COLO668 (cell line): ENCODE measurements around the gene KCNJ9.
A peak's percentile ranks its signal among the peaks of the same experiment; 100 is the strongest.

Source experiments
- DNase-seq: peaks from one replicate; lab custom pipeline; 2025; ENCODE audit not compliant: unreplicated experiment; lab: John Stamatoyannopoulos, UW

Gene KCNJ9

DNA sequence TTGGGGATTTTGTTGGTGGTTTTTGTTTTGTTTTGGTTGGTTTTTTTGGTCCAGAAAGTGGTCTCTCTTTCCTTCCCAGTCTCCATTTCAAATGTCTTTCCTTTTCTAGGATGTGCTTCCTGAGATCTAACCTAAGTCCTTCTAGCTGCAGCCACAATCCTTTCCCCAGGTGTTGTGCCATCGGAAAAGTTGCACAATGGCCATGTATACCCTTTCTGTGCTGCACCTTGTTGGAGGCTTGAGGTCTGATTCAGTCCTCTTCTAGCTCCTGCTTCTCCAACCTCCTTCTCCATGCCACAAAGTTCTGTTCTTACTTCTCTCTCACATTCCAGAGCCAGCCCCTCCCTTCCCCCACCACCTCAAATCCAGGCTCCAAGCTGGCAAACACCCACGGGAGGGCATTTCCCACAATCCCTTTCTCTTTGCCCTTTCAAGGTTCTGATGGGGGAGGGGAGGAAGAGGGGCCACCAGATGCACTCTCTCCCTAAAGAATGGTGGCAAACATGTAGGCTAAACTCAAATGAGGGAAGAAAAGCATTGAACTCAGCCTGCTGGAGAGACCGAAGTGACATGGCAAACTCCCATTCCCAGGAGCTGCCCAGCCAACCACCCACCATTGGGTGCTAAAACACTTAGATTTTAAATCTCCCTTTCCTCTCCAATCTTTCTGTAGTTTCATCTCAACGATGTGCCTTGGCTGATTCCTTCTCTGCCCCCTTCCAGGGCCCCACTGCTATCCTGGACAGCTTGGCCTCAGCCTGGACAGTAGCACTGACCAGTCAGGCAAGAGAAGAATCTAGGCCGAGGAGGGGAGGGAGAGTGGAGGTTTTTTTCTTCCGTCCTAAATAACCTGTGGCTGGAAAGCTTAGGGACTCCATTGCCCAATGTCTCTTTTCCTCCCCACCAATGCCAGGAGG is 14.3 kb upstream of the KCNJ9 start:
- no peak for DNase-seq

DNA sequence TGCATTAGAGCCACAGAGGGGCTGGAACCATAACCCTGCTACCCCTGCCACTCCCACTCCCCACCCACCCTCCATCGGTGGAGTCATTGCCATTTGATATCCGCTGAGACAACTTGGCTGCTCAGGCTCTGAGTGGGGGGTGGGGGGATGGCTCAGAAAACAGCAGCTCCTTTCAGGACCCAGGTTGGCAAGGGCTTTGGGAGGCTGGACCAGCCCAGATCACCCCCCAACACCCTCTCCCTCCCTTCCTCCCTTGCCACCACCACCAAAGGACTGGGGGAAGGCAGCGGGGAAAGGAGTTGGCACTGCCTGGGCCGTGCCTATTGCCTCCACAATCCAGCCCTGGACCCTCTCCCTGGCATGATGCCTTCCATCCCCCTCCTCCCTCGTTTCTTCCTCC is 13.1 kb upstream of the KCNJ9 start:
- no peak for DNase-seq

DNA sequence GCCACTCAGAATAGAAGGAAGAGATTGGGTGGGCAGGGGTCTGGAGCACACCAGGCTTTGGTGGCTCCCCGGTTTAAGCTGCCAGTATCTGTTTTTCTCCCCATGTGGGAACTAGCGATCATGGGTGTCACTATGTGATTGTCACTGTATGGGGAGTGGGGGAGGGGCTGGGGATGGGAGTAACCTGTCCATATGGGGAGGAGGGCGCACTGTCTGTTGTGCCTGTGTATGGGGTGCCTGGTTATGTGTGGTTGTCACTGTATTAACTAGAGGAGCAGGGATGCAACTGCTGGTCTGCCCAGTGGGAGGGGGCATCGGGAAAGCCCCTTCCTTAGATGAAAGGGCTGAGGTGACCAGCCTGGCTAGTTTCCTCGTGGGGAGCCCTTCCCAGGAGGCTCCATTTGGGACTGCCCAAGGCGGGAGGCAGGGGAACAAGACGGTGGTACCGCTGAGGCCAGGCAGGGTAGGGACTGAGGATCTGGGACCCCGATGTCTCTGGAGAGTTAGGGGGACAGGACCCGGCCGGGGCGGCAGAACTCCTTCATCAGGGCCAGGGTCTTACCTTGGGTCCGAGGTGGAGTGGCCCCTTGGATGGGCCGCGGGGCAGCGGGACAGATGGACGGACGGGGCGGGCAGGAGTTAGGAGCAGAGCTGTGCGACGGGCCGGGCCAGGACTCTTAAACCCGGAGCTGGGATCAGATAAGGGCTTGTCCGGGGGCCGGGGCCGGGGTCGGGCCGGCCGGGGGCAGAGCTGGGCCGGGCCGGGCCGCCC is 11.7 kb upstream of the KCNJ9 start, which contains the start of gene KCNJ10:
KCNJ10 (minus strand) TSS at position 701 of the 772 bp plus-strand sequence. CDS start 27,628 bp downstream, outside the sequence.
- no peak for DNase-seq

DNA sequence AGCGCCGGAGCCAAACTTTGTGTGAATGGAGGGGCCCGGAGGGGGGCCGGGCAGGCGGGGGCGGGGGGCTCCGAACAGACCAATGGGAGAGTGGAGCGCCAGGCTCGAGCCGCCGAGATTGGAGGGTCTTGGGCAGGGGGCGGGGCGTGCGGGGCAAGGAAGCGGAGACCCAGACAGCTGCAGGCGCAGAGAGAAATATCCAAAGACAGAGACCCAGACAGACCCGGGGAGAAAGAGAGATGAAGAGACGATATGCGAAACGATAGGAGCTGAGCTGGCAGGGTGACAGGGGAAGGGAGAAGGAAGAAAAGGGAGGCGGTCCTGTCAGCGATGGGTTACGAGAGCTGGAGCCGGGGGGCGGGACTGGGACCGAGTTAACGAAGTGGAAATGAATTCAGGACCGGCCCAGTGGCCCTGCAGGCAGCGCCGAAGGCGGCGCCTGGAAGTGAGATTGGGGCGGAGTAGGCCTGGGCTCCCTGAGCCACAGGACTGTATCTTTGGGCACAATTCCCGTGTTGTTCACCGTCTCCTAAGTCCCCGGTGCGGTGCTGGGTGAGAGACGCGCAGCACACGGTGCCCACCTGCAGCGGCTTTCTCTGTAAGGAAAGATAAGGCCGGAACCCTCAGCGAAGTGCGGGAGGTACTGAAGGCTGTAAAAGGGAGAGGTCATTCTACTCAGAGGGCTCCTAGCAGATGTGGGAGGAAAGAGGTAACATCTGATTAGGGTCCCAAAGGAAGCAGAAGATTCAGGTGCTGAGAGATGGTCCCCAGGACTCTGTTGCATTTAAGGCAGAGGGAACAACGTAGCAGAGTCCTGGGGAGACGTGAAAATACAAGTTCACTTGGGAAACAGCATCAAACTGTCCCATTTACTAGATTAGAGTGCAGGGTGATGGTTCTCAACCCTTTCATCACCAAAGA is 10.8 kb upstream of the KCNJ9 start:
- DNase-seq: peak; percentile 26

DNA sequence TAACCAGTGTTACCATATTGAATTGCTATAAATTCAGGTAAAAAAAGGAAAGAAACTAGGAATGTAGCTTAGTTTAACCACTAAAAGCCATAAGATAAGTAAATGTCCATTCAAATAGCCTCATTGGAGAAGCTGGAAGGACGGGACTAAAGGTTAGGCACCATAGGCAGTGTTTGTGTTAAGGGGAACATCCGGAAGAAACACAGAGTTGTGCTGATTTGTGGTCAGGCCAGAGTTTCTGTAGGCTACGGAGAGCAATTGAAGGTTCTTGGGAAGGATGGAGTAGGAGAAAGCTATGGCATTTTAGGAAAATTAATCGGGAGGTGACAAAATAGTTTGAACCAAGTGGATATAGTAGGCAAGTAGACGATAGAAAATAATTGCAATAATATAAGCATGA is 10.0 kb upstream of the KCNJ9 start:
- no peak for DNase-seq

DNA sequence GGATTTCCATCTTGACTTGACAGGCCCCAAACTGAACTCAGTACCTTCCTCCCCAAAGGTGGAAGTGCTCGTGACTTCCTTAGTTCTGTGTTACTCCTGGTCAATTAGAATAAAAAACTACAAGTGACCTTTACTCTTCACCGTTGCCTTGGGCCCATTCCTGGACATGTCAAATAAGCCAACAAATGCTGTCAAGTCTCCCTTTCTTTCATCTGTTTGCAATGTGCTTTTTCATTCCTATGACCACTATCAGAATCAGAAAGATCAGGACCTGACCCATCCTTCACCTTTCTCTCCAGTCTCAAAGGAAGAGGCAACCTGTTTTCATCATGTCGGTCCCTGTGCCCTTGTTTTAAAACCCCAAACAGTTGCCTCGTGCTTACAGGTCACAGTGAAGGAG is 6.5 kb upstream of the KCNJ9 start:
- DNase-seq: no peak

DNA sequence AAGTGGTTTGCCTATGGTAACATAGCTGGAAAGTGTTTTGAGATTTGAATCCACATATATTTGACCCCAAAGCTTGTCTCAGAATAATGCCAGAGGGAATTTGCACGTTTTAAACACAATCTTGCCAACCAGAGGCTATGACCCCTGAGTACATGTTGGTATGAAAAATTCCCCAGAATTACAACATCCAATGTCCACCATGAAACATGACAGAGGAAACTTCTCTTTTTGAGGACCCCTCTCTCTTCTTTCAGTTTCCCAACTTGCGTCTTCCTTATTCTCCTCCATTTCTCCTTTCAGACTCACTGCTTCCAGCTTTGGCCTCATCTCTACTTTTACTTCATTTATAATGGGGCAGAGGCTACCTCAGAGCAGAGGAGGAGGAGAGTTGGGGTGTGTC is 5.5 kb upstream of the KCNJ9 start:
- no peak for DNase-seq

DNA sequence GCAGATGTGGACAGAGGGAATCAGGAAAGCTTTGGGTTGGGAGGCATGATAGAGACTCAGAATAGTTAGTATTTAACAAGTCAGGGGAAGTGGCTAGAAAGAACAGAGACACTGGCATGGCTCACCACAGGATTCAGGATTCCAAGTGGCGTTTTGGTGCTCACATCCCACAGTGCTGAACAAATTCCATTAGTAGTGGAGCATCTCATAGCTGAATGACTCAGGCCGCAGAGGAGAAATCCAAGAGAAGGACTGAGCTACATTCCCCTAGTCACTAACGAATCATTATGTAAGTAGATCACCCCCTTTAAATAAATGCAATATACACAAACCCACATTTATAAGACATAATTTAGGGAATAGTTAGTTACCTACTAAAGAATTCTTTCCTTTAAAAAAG is 5.0 kb upstream of the KCNJ9 start:
- DNase-seq: no peak

DNA sequence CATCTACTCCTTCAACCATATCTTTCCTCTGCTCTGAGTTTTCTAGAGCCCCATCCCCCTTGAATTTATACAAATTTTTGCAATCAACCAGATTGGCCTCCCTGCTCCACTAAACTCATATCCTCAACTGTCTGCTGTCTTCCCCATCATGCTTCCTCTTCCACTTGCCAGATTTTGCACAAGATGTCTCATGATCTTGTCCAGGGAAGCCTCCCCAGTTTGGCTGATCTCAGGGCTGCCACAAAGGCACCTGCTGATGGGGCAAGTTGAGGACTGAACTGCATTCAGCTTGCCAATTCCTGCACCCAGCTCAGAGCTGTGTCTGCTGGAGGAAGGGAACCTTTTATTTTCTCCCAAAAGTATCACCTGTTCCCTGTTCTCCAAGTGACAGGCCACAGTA is 3.9 kb upstream of the KCNJ9 start:
- DNase-seq: no peak

DNA sequence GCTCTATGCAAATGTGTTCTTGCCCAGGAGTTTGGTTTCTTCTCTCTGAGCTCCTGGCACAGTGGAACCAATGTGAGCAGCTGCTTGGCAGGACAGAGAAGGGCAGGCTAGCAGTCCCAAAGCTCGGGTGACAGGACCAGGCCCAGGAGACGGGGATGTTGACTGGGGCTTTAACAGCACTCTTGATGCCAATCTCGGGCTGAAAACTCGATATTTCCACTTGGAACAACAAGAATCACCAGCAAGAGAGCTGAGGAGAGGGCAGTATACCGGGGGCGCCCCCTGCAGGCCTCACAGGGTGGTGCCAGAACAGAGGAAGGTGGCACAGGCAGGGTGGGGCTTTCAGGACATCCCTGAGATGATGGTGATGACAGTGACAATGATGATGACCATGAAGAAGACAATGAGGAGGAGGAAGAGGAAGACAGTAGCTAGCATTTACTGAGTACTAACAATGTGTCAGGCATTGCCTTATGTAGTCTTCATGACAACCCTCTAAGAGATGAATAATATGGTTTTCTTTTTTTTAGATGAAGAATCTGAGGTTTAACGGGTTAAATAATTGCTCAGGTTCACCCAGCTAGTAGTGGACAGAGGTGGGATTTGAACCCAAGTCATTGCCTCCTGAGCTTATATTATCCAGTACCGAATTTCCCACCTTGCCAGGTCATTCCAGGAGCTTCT is 2.7 kb upstream of the KCNJ9 start:
- peak; percentile 23 for DNase-seq

DNA sequence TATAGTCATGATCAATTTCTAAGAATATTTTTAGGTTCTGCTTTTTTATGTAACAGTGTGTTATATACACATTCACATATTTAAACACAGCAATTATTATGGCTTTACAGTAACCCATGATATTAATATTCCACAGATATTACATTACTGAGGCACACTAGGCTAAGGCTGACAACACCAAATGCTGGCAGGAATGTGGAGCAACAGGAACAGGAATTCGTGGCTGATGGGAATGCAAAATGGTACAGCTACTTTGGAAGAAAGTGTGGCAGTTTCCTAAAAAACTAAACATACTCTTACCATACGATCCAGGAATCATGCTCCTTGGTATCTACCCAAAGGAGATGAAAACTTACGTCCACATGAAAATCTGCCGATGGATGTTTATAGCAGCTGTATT is 1.9 kb upstream of the KCNJ9 start:
- no peak for DNase-seq

DNA sequence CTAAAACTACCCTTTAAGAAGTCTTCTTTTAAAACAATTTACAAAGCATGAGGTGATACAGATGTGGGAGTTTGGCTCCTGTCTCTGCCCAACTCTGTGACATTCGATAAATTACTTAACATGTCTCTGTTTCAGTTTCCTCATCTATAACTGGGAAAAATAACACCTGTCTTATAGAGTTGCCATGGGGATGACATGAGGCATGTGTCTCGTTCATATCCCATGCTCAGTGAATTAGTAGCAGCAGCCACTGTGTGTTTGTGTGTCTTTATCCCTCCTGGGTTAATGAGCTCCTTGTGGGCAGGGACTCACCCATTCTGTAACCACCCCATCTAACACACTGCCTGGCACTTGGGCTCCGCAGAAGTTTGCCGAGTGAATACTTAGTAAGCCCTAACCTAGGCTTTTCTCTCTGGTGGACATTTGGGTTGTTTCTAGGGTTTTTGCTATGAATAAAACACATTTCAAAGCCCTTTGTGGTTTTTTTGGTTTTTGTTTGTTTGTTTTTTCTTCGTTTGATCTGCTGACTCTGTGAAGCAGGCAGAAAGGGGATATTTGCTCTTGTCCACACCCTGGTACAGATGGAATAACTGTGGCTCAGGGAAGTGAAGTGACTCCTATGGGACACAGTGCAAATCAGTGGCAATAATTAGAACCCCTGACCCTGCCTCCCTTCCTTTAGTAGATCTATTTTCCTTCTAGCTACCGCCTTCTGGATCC is 797 bp upstream of the KCNJ9 start:
- no peak for DNase-seq

DNA sequence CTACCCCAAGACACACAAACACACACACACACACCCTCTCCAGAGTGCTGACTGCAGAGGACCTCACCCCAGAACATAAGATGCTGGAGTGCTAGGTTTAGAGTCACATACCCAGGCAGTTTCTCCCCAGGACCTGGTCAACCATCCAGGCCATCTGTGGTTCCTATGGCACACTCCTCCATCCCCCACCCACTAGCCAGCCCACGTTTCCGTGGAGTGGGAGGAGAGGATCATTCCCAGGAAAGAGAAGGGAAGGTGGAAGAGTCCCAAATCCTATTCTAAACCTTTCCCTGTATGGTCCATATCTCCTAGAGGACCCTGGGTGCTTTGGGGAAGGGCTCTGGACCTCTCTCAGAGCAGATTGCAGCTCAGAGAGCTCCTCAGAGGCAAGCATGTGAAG is 1.1 kb downstream of the KCNJ9 start:
- no peak for DNase-seq

DNA sequence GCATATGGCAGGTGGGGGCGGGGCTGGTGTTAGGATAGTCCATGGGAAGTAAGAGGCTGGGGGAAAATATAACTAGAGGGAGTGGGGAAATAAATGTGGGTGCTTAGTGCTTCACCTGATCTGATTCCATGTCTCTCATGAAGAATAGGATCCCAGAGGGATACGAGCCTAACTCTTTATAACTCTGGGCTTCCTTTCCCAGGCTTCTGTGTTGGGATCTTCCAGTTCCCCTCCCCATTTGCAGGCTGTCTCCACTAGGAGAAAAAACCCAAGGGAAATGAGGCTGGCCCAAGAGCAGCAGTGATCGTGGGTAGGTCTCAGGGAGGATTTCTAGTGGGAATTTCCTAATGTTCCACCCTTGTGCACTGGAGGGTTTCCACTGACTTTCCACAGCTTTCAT is 1.6 kb downstream of the KCNJ9 start:
- no peak for DNase-seq

DNA sequence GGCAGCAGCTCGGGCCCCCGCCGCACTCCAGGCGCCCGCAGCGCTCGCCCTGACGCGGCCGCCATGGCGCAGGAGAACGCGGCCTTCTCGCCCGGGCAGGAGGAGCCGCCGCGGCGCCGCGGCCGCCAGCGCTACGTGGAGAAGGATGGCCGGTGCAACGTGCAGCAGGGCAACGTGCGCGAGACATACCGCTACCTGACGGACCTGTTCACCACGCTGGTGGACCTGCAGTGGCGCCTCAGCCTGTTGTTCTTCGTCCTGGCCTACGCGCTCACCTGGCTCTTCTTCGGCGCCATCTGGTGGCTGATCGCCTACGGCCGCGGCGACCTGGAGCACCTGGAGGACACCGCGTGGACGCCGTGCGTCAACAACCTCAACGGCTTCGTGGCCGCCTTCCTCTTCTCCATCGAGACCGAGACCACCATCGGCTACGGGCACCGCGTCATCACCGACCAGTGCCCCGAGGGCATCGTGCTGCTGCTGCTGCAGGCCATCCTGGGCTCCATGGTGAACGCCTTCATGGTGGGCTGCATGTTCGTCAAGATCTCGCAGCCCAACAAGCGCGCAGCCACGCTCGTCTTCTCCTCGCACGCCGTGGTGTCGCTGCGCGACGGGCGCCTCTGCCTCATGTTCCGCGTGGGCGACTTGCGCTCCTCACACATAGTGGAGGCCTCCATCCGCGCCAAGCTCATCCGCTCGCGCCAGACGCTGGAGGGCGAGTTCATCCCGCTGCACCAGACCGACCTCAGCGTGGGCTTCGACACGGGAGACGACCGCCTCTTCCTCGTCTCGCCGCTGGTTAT is 2.8 kb downstream of the KCNJ9 start:
- DNase-seq: peak; percentile 89

DNA sequence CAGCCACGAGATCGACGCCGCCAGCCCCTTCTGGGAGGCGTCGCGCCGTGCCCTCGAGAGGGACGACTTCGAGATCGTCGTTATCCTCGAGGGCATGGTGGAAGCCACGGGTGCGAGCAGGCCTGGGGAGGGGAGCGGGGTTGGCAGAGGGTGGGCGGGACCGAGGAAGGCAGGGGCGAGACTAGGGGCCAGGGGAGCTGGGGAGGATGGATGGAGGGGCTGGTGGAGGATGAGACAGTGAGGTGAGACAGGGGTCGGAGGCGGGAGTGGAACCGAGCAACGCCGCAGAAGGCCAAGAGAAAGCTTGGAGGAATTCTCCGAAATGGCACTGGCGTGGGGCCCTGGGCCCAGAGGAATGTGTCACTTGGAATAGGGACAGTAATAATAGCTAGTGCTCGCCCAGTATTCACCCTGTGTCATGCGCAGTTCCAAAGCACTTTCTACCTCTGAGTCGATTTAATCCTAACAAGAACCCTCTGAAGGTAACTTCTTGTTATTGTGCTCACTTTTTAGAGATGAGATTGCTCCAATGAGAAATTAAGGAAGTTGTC is 3.5 kb downstream of the KCNJ9 start:
- no peak for DNase-seq

DNA sequence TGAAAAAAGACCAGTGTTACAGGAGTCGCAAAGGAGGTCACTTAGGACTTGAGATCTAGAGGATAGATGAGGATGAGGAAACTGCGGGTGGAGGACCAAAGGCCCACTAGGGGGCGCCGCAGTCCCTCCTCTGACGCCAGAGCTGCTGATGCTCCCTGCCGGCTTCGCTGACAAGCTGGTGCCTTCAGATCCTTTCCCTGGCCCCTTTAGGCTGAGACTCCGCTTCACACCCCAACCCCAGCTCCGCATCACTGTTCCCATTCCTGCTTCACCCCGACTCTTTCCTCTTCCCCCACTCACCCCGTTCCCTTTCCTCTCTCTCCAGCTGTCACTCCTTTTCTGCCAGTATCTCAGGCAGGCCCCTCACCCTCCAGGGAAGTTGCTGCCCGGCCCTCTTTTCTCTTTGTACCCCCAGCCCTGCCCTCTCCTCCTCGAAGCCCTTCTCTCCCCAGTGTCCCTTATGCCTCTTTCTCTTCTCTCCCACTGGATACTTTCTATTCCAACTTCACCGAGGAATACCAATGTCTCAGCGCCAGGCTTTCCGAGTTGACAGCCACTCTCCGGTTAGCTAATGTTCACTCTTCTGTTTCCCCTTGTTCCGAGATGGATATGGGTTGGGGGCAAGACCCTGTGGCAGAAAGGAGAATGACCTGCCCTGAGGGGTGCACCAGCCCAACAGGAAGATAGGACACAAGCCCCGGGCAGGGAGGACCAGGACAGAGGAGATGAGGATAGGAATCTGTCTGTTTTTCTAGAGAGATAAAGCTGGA is 4.5 kb downstream of the KCNJ9 start:
- DNase-seq: peak; percentile 75

DNA sequence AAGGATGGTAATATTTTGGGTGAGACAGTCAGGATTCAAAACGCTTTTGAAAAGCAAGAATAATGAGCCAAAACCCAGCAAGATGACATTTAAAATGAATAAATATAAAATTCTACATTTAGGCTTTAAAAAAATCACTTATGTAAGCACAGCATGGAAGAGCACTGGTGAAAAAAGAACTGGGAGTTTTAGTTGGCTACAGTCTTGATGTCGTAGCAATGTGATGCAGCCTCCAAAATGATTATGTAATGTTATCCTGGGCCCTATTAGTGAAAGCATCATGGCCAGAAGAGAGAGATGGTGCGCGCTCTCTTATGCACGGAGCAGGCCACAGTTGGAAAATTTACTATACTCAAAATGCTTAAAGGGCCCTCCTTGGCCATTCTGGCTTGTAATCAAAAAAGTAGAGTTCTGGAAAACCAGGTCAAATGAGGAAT is 5.1 kb downstream of the KCNJ9 start:
- DNase-seq: no peak
